ENCODE results near the gene HCN2.
A peak's percentile ranks its signal among the peaks of the same experiment; 100 is the strongest.

HCN2 gene

DNA sequence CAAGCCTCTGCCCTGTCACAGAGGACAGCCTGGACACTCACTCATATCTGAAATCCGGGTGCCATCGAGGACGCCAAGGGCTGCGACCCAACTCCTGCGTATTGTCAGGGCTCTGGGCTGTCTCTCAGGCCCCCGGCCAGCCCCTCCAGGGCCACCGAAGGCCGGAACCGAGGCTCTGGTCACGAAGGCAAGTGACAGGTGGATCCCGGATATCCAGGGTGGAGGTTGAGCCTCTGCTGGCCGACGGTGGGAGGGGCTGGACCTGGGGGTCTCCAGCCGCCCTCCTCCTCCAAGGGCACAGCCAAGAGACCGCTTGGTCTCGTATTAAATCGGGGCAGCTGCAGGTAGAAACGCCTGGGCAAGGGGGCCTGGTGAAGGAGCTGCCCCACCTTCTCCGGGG lies 67.9 kb downstream of the HCN2 start:
- no peak for DNase-seq (ENCODE audit: low read depth)

DNA sequence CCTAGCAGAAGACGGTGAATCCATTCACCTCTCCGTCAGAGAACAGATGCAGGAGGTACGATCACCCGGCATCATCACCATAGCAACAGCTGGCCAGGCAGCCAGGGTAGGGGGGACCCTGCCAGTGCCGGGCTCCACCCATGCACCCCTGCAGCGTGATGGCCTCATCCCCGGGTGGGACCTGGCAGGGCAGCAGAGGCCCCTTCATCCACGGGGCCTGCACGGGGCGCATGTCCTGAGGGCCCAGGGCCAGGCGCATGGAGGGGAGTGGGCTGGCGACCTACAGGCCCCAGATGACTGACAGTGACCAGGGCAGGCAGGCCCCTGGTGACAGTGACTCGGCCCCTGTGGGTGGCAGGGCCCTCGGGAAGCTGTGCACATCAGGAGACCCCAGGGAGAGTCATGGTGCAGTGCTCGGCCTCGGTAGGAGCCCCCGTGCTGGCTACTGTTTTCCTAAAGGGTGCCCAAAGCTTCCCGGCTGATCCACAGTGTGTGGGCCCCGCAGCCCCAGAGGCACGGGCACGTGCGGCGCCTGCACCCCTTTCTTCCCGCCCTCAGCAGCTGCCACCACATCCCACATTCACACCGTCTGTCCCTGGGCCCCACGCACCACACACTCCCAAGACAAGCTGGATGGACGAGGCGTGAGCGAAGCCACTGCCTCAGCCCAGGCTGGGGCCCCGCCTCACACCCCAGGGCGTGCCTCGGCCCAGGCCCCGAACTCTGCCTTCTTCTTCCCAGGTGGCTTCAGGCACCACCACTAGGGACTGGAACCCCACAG lies 68.6 kb downstream of the HCN2 start:
- no peak for DNase-seq (ENCODE audit: low read depth)

DNA sequence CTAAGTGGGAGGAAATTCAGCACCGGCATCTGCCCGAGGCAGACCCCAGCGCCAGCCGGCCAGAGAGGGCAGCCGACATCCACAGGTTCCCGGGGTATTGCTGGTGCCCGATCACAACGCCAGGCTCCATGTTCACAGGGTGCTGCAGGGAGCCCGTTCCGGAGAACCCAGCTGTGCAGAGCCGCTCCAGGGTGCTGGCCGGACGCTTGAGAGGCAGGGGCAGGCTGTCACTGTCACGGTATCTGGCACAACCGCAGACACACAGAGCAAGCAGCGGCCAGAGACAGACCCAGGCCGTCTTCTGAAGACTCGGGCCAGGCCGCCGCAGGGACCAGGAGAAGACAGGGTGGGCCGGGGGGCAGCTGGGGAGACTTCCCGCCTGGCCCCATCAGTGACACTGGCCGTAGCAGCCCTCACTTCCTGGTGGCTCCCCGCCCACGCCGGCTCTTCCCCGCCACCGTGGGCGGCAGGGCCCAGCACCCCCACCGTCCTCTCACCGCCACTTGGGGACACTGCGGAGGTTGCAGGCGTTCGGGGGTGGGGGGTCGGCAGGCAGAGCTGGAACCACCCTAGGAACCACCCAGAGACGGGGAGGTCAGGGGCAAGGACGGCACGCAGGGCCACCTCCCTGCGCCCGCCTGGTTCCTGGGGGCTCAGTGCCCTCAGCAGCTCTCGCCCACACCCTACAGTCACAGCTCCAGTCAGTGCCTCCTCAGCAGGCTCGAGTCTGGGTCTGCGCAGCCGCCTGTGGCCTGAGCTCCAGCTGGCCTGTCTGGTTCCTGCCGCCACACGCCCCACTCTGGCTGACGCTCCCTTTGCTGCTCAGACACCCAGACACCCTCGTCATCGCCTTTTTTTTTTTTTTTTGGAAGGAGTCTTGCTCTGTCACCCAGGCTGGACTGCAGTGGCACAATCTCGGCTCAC lies 69.5 kb downstream of the HCN2 start:
- DNase-seq (ENCODE audit: low read depth): no peak

DNA sequence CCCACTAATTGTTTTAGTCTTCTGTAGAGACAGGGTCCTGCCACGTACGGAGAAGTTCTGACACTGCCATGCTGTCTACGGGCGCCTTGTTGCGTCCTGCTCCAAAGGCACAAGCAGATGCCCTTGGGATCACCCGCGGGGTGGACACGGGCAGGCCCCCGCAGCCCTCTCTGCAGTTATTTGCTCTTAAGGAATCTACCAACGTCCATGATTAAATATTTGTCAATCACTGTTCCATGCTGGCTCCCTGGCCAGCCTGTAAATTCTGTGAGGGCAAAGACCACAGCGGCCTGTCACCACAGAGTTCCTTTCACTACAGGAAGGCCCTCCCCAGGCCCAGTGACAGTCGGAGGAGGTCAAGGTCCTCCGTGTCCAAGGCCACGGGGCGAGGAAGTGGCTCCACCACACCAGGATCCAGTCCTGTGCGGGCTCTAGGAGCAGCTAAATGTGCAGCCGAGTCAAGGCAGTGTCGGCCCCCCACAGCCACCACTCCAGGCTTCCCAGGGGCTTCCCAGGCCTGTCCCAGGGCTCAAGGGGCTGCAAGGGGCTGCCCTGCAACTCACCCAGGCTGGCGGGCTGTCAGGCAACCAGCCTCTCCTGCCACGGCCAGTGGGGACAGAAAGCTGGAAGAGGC lies 71.2 kb downstream of the HCN2 start:
- no peak for DNase-seq (ENCODE audit: low read depth)

DNA sequence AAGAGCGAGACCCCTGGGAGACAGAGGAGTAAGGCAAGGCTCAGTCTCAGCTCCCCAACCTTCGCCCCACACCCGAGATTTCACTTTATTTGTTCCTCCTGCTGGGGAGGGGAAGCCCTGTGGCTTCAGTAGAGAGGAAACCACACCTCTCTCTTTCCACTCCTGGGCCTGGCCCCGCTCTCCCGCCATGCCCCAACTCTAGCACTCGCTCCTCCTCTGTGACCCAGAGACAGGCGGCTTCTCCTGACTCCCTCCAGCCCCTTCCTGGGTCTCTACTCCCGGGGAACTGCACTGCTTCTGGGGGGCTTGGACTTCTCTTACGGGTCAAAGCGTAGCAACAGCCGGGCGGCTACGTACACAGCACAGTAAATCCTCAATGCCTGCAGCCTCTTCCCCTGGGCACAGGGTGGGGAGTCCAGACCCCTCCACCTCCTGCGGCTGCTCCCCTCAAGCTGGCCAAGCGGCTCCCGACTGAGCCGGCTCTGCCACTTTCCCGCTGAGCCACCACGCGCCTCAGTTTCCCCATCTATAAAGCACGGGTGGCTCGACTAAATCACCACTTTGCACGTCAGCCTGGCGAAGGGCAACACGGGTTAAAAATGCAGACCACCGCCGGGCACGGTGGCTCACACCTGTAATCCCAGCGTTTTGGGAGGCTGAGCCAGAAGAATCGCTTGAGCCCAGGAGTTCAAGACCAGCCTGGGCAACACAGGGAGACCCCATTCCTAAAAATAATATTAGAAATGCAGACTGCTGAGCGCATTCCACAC lies 71.9 kb downstream of the HCN2 start:
- no peak for DNase-seq (ENCODE audit: low read depth)

DNA sequence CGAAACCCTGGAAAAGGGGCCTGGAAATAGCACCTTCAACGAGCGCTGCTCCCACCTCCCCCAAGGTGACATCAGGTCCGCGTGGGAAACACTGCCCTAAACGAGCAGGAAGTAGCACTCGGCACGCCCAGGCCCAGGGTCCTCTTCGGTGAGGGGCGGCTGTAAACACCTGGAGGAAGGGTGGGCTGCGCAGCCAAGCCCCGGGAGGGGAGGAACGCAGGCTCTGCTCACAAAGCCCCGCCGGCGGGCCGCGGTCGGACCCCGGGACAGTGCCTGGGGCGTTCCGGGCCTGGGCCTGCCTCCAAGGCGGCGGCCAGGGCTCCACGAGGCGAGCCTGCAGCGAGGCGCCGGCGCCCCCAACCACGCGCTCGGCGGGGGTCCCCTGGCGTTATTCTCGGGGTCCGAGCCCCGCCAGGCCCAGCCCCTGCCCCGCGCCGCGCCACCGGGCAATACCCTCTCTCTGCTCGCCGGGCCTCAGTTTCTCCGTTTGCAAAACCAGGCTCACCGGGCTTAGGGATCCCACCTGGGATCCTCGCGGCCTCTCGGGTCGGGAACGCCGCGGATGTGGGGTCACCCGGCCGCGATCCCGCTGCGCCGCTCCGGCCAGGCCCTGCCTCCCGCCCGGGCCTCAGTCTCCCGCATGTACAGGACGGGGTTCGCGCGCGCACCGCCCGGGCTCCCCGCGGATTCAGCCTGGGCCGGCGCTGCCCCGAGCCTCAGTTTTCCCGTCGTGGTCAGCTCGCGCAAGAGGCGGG lies 72.7 kb downstream of the HCN2 start:
- DNase-seq (ENCODE audit: low read depth): no peak

DNA sequence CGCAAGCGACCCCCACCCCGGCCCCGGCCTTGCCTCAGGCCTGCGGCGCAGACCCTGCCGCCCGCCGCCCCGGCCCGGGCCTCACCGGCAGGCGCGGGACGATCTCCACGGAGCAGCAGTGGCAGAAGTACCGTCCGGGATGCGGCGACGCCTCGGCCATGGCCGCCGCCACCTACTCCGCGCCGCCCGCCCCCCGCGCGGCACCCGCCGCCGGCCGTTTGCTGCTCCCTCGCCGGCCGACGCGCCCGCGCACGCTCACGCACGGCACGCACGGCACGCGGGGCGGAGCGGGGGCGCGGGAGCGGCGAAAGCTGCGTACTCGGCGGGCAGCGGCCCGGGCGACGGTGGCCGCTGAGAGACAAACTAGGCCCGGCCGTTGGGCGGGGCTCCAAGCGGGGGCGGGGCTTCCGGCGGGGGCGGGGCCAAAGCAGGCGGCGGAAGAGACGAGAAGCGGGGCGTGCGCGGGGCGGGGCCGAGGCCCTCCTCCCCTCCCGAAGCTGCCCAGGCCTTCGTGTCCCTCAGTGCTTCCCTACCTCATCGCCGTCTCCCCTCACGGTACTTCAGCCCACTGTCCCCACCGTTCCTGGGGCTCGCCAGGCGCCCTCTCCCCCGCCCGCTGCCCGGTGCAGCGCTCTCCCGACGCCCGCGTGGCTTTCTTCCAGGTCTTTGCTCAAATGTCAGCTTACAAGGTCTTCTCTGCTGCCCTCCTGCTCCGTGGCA lies 73.4 kb downstream of the HCN2 start, which contains the start of gene RNF126:
Gene RNF126, minus strand, starts transcription at position 253 of the 720 bp plus-strand sequence. Its CDS starts 93 bp downstream, at position 160.
- DNase-seq (ENCODE audit: low read depth): peak; percentile 79

DNA sequence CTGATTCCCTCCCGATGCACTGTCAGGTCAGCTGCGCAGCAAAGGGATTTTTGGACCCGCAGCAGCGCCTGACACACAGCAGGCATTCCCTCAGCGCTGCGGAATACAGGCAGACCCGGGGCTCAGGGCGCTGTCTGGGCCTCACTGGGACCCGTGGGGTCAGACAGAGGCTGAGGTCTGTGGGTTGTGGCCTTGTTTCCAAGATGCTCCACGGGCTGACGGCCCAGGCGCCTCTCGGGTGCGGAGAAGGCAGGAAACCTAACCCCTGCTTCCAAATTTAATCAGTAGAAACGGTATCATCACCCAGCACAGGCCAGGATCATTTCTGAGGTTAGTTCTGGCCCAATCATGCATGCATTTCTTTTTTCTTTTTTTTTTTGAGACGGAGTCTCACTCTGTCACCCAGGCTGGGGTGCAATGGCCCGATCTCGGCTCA lies 74.0 kb downstream of the HCN2 start:
- DNase-seq (ENCODE audit: low read depth): no peak

DNA sequence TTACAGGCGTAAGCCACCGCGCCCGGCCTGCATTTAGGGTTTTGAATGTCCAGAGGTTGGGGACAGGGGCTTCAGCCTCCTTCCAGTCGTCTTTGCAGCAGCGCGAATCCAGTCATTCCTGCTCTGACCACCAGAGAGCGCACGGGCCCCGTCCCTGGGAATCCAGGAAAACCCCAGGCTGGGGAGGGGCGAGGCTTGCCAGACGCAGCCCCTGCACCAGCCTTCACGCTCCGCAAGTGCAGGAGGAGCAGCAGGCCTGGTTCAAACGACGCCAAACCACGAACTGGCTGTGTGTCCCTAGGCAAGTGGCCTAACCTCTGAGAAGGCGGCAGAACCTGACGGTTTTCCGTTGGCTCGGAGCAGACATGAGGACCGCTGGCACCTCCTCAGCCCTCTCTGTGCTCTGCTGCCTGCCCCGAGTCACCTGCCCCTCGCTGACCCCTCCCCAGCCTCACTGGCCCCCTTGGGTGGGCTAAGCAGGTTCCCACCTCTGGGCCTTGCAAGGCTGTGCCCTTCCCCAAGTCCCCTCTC lies 75.3 kb downstream of the HCN2 start:
- DNase-seq (ENCODE audit: low read depth): peak; percentile 64
